A673 (cell line): ENCODE results near the gene TMOD3. TPM values are rescaled to one million over a fixed set of nuclear protein-coding genes. Genes with fewer than 3 reads are reported as not detected.

Source experiments
- BruUV-seq: library from RNA; stranded (reverse); fragments of 400-500 nt; replicated peaks from 2 replicates; lab custom pipeline; 2021; lab: Mats Ljungman, UMichigan
- CTCF ChIA-PET: fragments of 300-600 bp; sonication (Branson Sonifier 250); formaldehyde crosslinking; loops from one replicate; lab custom pipeline; 2022; ENCODE audit warnings: antibody characterized with exemption; lab: Charles Lee
- POLR2A ChIA-PET: fragments of 300-600 bp; sonication (Branson Sonifier 250); formaldehyde crosslinking; loops from one replicate; lab custom pipeline; 2022; ENCODE audit warnings: antibody characterized with exemption; ENCODE audit not compliant: low non-redundant PET; lab: Charles Lee
- DNase-seq: peaks from one replicate; pipeline ENCODE4 v3.0.0-alpha.2; 2015; ENCODE audit warnings: low spot score
- H3K27ac ChIP-seq: fragments of 200-600 bp; sonication (generic); 2 replicates; pipeline ENCODE4 v1.5.1; 2016; ENCODE audit warnings: mixed run types, low read depth, mild to moderate bottlenecking, mixed read lengths, antibody characterized with exemption, low read length; ENCODE audit not compliant: poor library complexity, severe bottlenecking
- H3K27me3 ChIP-seq: fragments of 200-600 bp; sonication (generic); replicated peaks from 2 replicates; pipeline ENCODE4 v1.6.1; 2017; ENCODE audit warnings: mixed run types, low read depth, mild to moderate bottlenecking, mixed read lengths, antibody characterized with exemption, low read length; ENCODE audit not compliant: insufficient read depth, poor library complexity
- H3K36me3 ChIP-seq: fragments of 200-600 bp; sonication (generic); 2 replicates; pipeline ENCODE4 v1.6.1; 2016; ENCODE audit warnings: mixed run types, mild to moderate bottlenecking, mixed read lengths, antibody characterized with exemption, low read length; ENCODE audit not compliant: insufficient read depth, poor library complexity, severe bottlenecking
- H3K4me1 ChIP-seq: fragments of 200-600 bp; sonication (generic); 2 replicates; pipeline ENCODE4 v1.6.1; 2017; ENCODE audit warnings: mixed run types, mild to moderate bottlenecking, mixed read lengths, antibody characterized with exemption, low read length; ENCODE audit not compliant: insufficient read depth, poor library complexity, severe bottlenecking
- H3K4me3 ChIP-seq: fragments of 200-600 bp; sonication (generic); 2 replicates; pipeline ENCODE4 v1.5.1; 2016; ENCODE audit warnings: low read depth, mixed run types, mild to moderate bottlenecking, mixed read lengths, low read length; ENCODE audit not compliant: poor library complexity, severe bottlenecking
- H3K9me3 ChIP-seq: fragments of 200-600 bp; sonication (generic); 2 replicates; pipeline ENCODE4 v1.6.1; 2016; ENCODE audit warnings: mixed run types, low read depth, mild to moderate bottlenecking, mixed read lengths, antibody characterized with exemption, low read length; ENCODE audit not compliant: poor library complexity, severe bottlenecking
- EZH2 ChIP-seq: fragments of 200-600 bp; sonication (generic); IDR thresholded peaks from 2 replicates; pipeline ENCODE4 v1.6.1; 2017; ENCODE audit warnings: borderline replicate concordance, low read depth, mild to moderate bottlenecking, mixed read lengths, antibody characterized with exemption, low read length; ENCODE audit not compliant: poor library complexity, severe bottlenecking
- intact Hi-C: fragments of 100-400 bp; cut with micrococcal nuclease; formaldehyde crosslinking; loops from one replicate; pipeline ENCODE4 v1.10.0; 2022; ENCODE audit not compliant: unreplicated experiment
- total RNA-seq: library from RNA; stranded (reverse); gene quantifications from 2 replicates; pipeline ENCODE4 v1.2.3, GENCODE V29; 2021
- TF ChIP-seq, protein P1 (sequence below): fragments of 300-800, 200-600 bp; sonication (generic); conservative IDR thresholded peaks from 2 replicates; pipeline ENCODE4 v1.5.1; 2017; ENCODE audit warnings: low read depth, mild to moderate bottlenecking, antibody characterized with exemption, low read length, moderate library complexity, mixed read lengths

Gene TMOD3
- total RNA-seq, 1 experiment from 2014 or later: 66.6 TPM

DNA sequence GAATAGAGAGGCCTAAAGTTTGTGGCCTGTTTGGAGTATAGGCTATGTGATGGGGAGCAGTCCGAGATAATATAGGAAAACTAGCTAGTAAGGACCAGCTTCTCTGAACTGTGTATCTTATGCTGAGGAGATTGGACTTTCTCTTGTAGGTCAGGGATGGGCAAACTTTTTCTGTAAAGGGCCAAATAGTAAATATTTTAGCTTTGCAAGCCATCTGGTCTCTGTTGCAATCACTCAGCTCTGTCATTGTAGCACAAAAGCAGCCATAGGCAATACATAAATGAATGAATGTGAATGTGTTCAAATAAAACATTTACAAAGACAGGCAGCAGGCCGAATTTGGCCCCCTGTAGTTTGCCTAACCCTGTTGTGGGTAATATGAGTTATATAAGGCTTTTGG, 24.5 kb downstream of the TMOD3 start:
- POLR2A ChIA-PET: no interaction called here
- BruUV-seq: no TSS peak
- no peak for TF ChIP-seq EZH2
- TF ChIP-seq, protein P1, sequence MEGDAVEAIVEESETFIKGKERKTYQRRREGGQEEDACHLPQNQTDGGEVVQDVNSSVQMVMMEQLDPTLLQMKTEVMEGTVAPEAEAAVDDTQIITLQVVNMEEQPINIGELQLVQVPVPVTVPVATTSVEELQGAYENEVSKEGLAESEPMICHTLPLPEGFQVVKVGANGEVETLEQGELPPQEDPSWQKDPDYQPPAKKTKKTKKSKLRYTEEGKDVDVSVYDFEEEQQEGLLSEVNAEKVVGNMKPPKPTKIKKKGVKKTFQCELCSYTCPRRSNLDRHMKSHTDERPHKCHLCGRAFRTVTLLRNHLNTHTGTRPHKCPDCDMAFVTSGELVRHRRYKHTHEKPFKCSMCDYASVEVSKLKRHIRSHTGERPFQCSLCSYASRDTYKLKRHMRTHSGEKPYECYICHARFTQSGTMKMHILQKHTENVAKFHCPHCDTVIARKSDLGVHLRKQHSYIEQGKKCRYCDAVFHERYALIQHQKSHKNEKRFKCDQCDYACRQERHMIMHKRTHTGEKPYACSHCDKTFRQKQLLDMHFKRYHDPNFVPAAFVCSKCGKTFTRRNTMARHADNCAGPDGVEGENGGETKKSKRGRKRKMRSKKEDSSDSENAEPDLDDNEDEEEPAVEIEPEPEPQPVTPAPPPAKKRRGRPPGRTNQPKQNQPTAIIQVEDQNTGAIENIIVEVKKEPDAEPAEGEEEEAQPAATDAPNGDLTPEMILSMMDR: no peak
- no peak for DNase-seq
- no peak overlapping the region for H3K4me3 ChIP-seq
- CTCF ChIA-PET: no interaction called here
- H3K4me1 ChIP-seq: peaks cover 45% of the 10 kb centered on the region
- H3K27ac ChIP-seq: no peak overlapping the region
- no peaks in the 10 kb centered on the region for H3K36me3 ChIP-seq
- intact Hi-C loops: no loop called here
- H3K27me3 ChIP-seq: no peaks in the 10 kb centered on the region
- no peaks in the 10 kb centered on the region for H3K9me3 ChIP-seq

DNA sequence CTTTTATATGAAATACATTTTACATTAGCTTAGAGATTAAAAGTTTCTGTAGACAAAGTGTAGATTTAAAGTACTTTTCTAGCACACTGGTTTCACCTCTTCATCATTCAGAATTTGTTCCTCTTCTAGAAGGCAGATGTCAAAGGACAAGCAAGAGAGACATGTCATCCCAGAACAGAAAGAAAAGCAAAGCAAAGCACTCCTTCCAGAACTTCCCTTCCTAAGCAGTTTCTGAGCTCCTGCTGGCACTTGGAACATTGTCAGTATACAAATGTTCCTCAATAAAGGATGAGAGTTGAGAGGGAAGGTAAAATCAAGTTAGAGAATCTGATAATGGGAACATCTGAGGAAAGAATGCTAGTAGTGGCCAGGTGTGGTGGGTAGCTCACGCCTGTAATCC, 26.2 kb downstream of the TMOD3 start:
- no peaks in the 10 kb centered on the region for H3K9me3 ChIP-seq
- CTCF ChIA-PET: no interaction called here
- no peak for TF ChIP-seq EZH2
- TF ChIP-seq, protein P1: no peak
- no TSS peak for BruUV-seq
- peaks cover 39% of the 10 kb centered on the region for H3K4me1 ChIP-seq
- H3K27ac ChIP-seq: no peak overlapping the region
- no peaks in the 10 kb centered on the region for H3K36me3 ChIP-seq
- H3K4me3 ChIP-seq: no peak overlapping the region
- DNase-seq: no peak
- intact Hi-C loops: no loop called here
- H3K27me3 ChIP-seq: no peaks in the 10 kb centered on the region
- POLR2A ChIA-PET: no interaction called here

DNA sequence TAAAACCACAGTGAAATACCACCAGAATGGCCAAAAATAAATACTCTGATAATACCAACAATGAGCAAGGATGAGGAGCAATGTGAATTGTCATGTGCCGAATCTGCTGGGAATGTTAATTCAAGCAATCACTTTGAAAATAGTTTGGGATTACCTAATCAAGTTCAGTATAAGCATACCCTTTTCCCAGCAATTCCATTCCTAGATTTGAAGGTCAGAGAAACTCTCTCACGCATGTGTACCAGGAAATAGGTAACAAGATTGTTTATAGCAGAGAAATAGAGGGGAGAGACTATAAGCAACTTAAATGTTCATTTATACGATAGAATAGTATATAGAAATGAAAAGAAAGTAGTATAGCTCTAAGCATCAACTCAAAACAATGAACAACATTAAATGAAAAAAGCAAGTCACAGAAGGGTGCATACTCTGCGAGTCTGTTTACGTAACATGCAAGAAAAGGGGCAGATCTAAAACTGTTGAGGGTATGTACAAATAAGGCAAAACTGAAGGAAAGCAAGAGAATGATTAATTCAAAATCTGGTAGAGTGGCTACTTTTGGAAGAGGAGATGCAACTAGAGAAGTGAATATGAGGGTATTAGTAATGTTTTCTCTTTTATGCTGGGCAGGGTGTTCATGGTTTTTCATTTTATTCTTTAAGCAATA, 27.4 kb downstream of the TMOD3 start:
- no peak for DNase-seq
- TF ChIP-seq, protein P1: no peak
- TF ChIP-seq EZH2: no peak
- intact Hi-C loops: no loop called here
- Histone ChIP-seq H3K27ac (no peak overlapping the region), H3K4me1 (peaks cover 45% of the 10 kb centered on the region), H3K4me3 (no peak overlapping the region), H3K27me3 (no peaks in the 10 kb centered on the region), H3K9me3 (no peaks in the 10 kb centered on the region), H3K36me3 (no peaks in the 10 kb centered on the region)
- POLR2A ChIA-PET: no interaction called here
- CTCF ChIA-PET: no interaction called here
- no TSS peak for BruUV-seq
